Measurements from ENCODE around the gene ZNF469. TPM values are rescaled to one million over a fixed set of nuclear protein-coding genes. Genes with fewer than 3 reads are reported as not detected.

ZNF469 gene
- total and polyA plus RNA-seq, 4 donors = 0.38 to 5.2 (median 1.2) TPM

DNA sequence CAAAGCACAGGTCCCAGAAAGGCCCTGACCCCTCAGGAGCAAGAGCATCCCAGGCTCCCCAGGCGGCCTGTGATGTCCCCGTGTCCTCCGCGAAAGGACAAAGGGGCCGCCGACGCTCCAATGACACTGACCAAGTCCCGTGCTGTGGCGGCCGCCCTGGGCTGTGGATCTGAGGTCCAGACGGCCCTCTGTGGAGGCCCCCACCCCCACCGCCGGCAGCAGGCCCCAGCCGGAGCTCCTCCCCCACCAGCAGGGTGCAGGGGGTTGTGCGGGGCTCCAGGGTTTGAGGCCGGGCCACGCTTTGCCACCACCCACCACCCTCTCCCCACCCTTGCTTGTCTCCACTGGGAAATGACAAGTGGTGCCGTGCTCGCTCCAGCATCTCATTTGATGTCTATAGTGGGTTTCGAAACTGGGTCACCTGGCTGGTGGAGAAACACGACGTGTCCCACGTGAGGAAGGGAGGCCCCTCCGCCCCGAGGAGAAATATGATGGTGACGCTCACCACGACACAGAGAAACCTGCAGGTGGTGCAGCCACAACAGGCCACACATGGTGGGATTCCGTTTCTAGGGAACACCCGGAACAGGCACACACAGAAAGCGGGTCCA is 31.2 kb upstream of the ZNF469 start:
- Histone ChIP-seq H3K27me3 (ENCODE audit: control insufficient read depth in 1 of 2, insufficient read depth in 2 of 2, low read length in 1 of 2) (no peaks in the 10 kb centered on the region), H3K36me3 (ENCODE audit: control insufficient read depth in 1 of 2, insufficient read depth in 2 of 2, low read length in 1 of 2) (no peaks in the 10 kb centered on the region), H3K27ac (ENCODE audit: low read depth in 1 of 2, low read length in 2 of 2) (no peak overlapping the region), H3K9me3 (ENCODE audit: control insufficient read depth, low read length) (no peaks in the 10 kb centered on the region), H3K4me3 (ENCODE audit: low read length in 2 of 2) (no peak overlapping the region), H3K4me1 (ENCODE audit: control insufficient read depth in 1 of 2, insufficient read depth in 2 of 2, low read length in 2 of 2) (no peaks in the 10 kb centered on the region)
- DNase-seq (peak; percentile 33 to 59), ATAC-seq (ENCODE audit: low FRiP score) (no peak)
- 87 to 90% methylated on average over 30 of the region's 30 CpGs for WGBS, 2 donors
- intact Hi-C loops (cut with DNase I) = no loop called here

DNA sequence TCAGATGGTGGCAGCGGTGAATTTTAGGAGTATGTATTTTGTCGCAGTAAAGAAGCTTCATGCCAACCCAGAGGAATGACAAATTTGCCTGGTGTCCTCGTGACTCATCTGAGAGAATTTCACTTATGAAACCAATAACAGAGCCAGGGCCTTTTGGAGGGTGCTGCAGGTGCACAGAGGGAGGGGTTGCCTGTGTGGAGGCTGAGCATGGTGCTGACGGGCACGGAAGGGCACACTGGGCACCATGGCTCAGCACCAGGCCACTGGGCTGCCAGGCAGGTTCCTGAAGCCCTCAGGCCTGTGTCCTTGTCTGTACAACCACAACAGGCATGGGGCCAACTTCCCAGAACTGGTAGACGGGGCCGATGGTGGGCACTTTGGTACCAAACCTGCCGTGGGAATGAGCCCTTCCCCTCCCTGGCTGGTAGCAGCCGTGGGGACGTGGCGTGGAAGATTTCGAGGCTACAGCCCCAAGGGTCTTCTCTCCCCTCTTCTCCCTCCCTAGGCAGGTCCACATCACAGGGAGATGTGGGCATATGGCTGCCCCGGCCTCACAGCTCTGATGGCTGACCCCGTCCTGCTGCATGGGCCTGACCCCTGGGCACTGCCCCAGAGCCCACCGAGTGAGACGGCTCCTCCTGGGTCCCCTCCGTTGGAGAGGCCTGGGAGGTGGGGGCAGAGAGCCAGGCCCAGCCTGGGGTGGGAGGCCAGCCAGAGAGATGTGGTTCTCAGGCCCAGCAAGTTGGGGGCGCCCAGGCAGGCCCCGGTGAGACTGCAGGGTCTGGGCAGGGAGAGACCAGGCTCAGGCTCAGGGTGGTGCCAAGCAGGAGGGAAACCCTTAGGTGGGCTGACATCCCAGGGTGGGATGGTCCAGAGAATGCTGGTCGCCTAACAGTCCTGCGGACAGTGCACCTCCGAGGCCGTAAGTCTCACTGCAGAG is 30.2 kb upstream of the ZNF469 start:
- H3K4me1 ChIP-seq (ENCODE audit: control insufficient read depth in 1 of 2, insufficient read depth in 2 of 2, low read length in 2 of 2) = no peaks in the 10 kb centered on the region
- no peaks in the 10 kb centered on the region for H3K36me3 ChIP-seq (ENCODE audit: control insufficient read depth in 1 of 2, insufficient read depth in 2 of 2, low read length in 1 of 2)
- no peak overlapping the region for H3K27ac ChIP-seq (ENCODE audit: low read depth in 1 of 2, low read length in 2 of 2)
- WGBS, 2 donors = 88 to 92% methylated on average over 20 to 23 of the region's 23 CpGs
- DNase-seq = peak; percentile 26 to 71
- no peak for ATAC-seq (ENCODE audit: low FRiP score)
- H3K4me3 ChIP-seq (ENCODE audit: low read length in 2 of 2) = no peak overlapping the region
- intact Hi-C loops (cut with DNase I) = no loop called here
- H3K9me3 ChIP-seq (ENCODE audit: control insufficient read depth, low read length) = no peaks in the 10 kb centered on the region
- H3K27me3 ChIP-seq (ENCODE audit: control insufficient read depth in 1 of 2, insufficient read depth in 2 of 2, low read length in 1 of 2) = no peaks in the 10 kb centered on the region

DNA sequence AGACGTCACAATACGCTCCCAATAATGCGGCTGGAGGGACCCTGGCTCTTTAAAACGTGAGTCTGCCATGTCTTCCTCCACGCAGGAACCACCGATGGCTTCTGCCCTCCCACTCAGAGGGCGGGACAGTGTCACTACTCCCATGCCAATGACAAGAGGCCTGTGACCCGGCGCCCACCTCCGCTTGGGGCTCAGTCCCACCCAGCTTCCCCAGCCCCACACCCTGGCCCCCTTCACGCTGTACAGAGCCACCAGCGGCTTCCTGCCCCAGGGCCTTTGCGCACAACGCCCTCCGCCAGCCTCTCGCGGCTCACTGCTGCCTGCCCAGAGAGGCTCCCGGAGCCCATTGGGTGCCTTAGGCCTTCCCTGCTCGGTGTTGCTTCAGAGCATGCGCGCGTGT is 29.5 kb upstream of the ZNF469 start:
- Histone ChIP-seq H3K27ac (ENCODE audit: low read depth in 1 of 2, low read length in 2 of 2) (no peak overlapping the region), H3K4me1 (ENCODE audit: control insufficient read depth in 1 of 2, insufficient read depth in 2 of 2, low read length in 2 of 2) (no peaks in the 10 kb centered on the region), H3K4me3 (ENCODE audit: low read length in 2 of 2) (no peak overlapping the region), H3K27me3 (ENCODE audit: control insufficient read depth in 1 of 2, insufficient read depth in 2 of 2, low read length in 1 of 2) (no peaks in the 10 kb centered on the region), H3K36me3 (ENCODE audit: control insufficient read depth in 1 of 2, insufficient read depth in 2 of 2, low read length in 1 of 2) (no peaks in the 10 kb centered on the region), H3K9me3 (ENCODE audit: control insufficient read depth, low read length) (no peaks in the 10 kb centered on the region)
- ATAC-seq (ENCODE audit: low FRiP score) (no peak), DNase-seq (peak; percentile 33 to 66)
- 93 to 94% methylated on average over 22 of the region's 22 CpGs for WGBS, 2 donors
- intact Hi-C loops (cut with DNase I) = no loop called here

DNA sequence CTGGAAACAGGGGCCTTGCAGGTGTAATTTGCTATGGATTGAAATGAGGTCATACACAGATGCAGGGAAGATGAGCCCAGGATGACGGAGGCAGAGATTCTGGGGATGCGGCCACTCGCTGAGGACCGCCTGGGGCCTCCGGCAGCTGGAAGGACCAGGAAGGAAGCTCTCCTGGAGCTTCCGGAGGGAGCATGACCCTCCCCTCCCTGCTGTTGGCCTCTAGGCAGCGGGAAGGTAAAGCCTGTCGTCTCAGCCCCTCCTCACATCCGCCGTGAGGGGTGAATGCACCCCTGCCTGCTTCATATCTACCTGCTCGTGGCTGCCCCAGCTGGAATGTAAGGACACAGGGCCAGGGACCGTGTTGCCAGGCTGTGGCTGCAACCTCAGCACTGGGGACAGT is 29.1 kb upstream of the ZNF469 start:
- no peak for ATAC-seq (ENCODE audit: low FRiP score)
- Histone ChIP-seq H3K36me3 (ENCODE audit: control insufficient read depth in 1 of 2, insufficient read depth in 2 of 2, low read length in 1 of 2) (no peaks in the 10 kb centered on the region), H3K4me1 (ENCODE audit: control insufficient read depth in 1 of 2, insufficient read depth in 2 of 2, low read length in 2 of 2) (no peaks in the 10 kb centered on the region), H3K4me3 (ENCODE audit: low read length in 2 of 2) (no peak overlapping the region), H3K27me3 (ENCODE audit: control insufficient read depth in 1 of 2, insufficient read depth in 2 of 2, low read length in 1 of 2) (no peaks in the 10 kb centered on the region), H3K27ac (ENCODE audit: low read depth in 1 of 2, low read length in 2 of 2) (no peak overlapping the region), H3K9me3 (ENCODE audit: control insufficient read depth, low read length) (no peaks in the 10 kb centered on the region)
- 89 to 93% methylated on average over 12 of the region's 12 CpGs for WGBS, 2 donors
- intact Hi-C loops (cut with DNase I) = no loop called here
- peak; percentile 30 to 67 for DNase-seq

DNA sequence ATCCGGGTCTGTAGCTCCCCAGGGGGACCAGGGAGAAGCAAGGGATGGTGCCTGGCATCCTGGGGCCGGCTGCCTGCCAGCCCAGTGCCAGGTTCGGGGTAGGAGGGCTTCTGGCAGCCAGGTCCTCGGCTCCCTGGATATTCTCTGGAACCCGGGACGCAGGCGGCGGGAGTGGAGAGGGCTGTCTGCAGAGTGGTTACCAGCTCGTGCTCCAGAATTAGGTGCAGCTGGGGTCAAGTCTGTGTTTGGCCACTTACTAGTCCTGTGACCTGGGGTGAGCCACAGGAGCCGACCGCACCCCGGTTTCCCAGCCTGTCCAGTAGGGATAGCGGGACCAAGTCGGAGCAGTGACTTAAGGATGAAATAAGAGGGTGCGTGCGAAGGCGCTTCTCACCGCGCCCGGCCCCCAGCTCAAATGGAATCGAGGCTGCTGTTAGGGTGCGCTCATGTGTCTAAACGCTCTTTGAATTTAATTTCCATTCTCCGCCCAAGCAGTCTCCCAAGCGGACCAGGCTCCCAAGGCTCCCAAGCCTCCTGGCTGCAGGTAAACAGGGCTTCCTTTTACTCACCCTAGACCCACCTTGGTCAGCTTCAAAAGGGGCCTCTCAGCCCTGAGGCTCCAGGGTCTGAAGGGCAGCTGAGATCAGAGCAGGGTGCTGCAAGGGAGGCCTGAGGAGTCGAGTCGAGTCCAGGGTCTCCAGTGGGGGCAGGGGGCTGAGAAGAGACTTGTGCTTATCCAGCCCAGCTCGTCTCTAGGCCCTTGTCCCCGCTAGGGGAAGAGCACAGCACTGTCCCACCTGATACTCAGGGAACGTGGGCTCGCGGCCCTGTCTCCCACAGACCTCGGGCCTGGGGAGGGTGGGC is 28.3 kb upstream of the ZNF469 start:
- DNase-seq (peak; percentile 38 to 71), ATAC-seq (ENCODE audit: low FRiP score) (no peak)
- H3K4me3 ChIP-seq (ENCODE audit: low read length in 2 of 2) = no peak overlapping the region
- intact Hi-C loops (cut with DNase I) = no loop called here
- H3K36me3 ChIP-seq (ENCODE audit: control insufficient read depth in 1 of 2, insufficient read depth in 2 of 2, low read length in 1 of 2) = no peaks in the 10 kb centered on the region
- H3K4me1 ChIP-seq (ENCODE audit: control insufficient read depth in 1 of 2, insufficient read depth in 2 of 2, low read length in 2 of 2) = no peaks in the 10 kb centered on the region
- H3K27me3 ChIP-seq (ENCODE audit: control insufficient read depth in 1 of 2, insufficient read depth in 2 of 2, low read length in 1 of 2) = no peaks in the 10 kb centered on the region
- WGBS, 2 donors = 92 to 93% methylated on average over 33 of the region's 33 CpGs
- no peak overlapping the region for H3K27ac ChIP-seq (ENCODE audit: low read depth in 1 of 2, low read length in 2 of 2)
- no peaks in the 10 kb centered on the region for H3K9me3 ChIP-seq (ENCODE audit: control insufficient read depth, low read length)

DNA sequence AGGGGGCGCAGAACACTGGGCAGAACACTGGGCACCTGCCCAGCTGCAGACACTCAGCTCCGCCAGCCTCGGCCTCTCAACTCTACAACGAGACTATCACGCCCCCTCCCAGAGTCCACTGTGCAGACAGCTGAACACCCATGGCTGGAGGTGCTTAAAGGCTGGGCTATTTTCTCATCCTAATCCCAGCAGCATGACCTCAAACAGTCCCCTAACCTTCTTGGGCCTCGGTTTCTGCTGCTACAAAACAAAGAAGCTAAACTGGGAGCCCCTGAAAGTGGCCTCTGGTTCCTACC is 27.7 kb upstream of the ZNF469 start:
- Histone ChIP-seq H3K27me3 (ENCODE audit: control insufficient read depth in 1 of 2, insufficient read depth in 2 of 2, low read length in 1 of 2) (no peaks in the 10 kb centered on the region), H3K36me3 (ENCODE audit: control insufficient read depth in 1 of 2, insufficient read depth in 2 of 2, low read length in 1 of 2) (no peaks in the 10 kb centered on the region), H3K9me3 (ENCODE audit: control insufficient read depth, low read length) (no peaks in the 10 kb centered on the region), H3K4me3 (ENCODE audit: low read length in 2 of 2) (no peak overlapping the region), H3K4me1 (ENCODE audit: control insufficient read depth in 1 of 2, insufficient read depth in 2 of 2, low read length in 2 of 2) (no peaks in the 10 kb centered on the region), H3K27ac (ENCODE audit: low read depth in 1 of 2, low read length in 2 of 2) (no peak overlapping the region)
- intact Hi-C loops (cut with DNase I) = no loop called here
- DNase-seq (peak in 1 of 2 donors; percentile 39), ATAC-seq (ENCODE audit: low FRiP score) (no peak)
- 90 to 95% methylated on average over 6 of the region's 6 CpGs for WGBS, 2 donors

DNA sequence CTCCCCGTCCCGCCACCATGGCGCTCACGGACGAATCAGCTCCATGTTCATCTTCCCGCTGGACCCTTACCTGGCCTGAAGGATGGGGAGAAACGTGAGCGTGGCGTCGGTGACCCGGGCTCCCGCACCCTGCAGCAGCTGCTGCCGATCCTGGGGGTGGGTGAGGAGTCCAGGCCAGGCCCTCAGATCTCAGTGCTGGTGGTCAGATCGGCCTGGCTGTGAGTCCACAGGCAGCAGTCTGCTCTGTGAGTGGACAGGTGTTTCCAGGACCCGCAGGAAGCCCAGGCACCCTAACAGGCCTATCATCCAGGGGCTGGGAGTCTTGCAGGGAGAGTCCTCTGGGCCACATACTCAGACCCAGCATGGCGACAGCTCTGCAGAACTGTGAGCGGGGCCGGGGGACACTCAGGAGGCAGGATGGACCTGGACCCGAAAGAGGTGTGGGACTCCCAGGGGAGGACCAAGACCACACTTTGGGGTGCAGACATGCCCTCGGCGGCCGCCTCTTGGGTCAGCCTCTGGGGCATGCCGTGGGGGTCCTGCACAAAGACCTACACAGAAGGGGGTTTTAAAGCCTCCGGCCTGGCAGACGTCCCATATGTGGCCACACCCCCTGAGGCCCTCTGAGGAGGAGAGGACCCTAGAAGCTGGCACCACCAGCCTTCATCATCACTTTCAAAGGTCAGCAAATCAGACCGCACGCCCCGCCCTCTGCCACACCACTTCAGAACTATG is 27.2 kb upstream of the ZNF469 start:
- no peaks in the 10 kb centered on the region for H3K9me3 ChIP-seq (ENCODE audit: control insufficient read depth, low read length)
- WGBS, 2 donors = 93 to 96% methylated on average over 26 to 28 of the region's 28 CpGs
- H3K36me3 ChIP-seq (ENCODE audit: control insufficient read depth in 1 of 2, insufficient read depth in 2 of 2, low read length in 1 of 2) = no peaks in the 10 kb centered on the region
- no peak overlapping the region for H3K4me3 ChIP-seq (ENCODE audit: low read length in 2 of 2)
- H3K27me3 ChIP-seq (ENCODE audit: control insufficient read depth in 1 of 2, insufficient read depth in 2 of 2, low read length in 1 of 2) = no peaks in the 10 kb centered on the region
- H3K4me1 ChIP-seq (ENCODE audit: control insufficient read depth in 1 of 2, insufficient read depth in 2 of 2, low read length in 2 of 2) = no peaks in the 10 kb centered on the region
- H3K27ac ChIP-seq (ENCODE audit: low read depth in 1 of 2, low read length in 2 of 2) = no peak overlapping the region
- ATAC-seq (ENCODE audit: low FRiP score) (no peak), DNase-seq (peak; percentile 38 to 64)
- intact Hi-C loops (cut with DNase I) = no loop called here

DNA sequence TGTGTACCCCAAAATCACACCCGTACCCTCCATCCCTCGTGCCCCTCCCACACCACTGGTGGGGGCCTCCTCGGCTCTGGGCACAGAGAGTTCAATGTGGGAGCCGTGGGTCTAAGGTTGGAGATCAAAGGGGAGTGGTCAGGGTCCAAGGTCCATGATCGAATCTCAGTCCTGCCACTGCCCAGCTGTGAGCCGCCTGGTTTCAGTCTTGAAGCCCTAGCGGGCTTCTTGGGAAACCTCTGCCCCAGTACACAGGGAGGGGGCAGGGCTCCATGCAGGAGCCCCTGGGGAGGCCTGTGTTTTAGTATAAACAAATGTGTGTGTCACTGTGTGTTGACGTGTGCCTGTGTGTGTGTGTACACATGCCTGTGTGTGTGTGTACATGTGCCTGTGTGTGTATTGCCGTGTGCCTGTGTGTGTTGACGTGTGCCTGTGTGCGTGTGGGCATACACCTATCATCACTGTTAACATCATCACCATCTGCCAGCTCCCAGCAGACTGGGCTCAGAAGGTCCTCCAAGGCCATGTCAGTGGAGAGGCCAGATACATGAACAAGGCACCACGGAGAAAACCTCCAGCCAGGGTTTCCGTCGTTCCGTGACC is 26.5 kb upstream of the ZNF469 start:
- DNase-seq (peak in 1 of 2 donors; percentile 16), ATAC-seq (ENCODE audit: low FRiP score) (no peak)
- intact Hi-C loops (cut with DNase I) = no loop called here
- no peaks in the 10 kb centered on the region for H3K36me3 ChIP-seq (ENCODE audit: control insufficient read depth in 1 of 2, insufficient read depth in 2 of 2, low read length in 1 of 2)
- H3K4me3 ChIP-seq (ENCODE audit: low read length in 2 of 2) = no peak overlapping the region
- WGBS, 2 donors = 89% methylated on average over 15 of the region's 15 CpGs
- H3K4me1 ChIP-seq (ENCODE audit: control insufficient read depth in 1 of 2, insufficient read depth in 2 of 2, low read length in 2 of 2) = no peaks in the 10 kb centered on the region
- no peak overlapping the region for H3K27ac ChIP-seq (ENCODE audit: low read depth in 1 of 2, low read length in 2 of 2)
- H3K27me3 ChIP-seq (ENCODE audit: control insufficient read depth in 1 of 2, insufficient read depth in 2 of 2, low read length in 1 of 2) = no peaks in the 10 kb centered on the region
- H3K9me3 ChIP-seq (ENCODE audit: control insufficient read depth, low read length) = no peaks in the 10 kb centered on the region
